Ishikawa (cell line): ENCODE measurements around the gene TMEM223.

Experiments
- CEBPB ChIP-seq: IDR thresholded peaks from 2 replicates; pipeline ENCODE4 v1.6.1; 2012
- CREB1 ChIP-seq: IDR thresholded peaks from 2 replicates; pipeline ENCODE4 v1.6.1; 2012; ENCODE audit warnings: low read depth
- EGR1 ChIP-seq: IDR thresholded peaks from 2 replicates; pipeline ENCODE4 v1.6.1; 2012
- EP300 ChIP-seq: IDR thresholded peaks from 2 replicates; pipeline ENCODE4 v1.6.1; 2012; ENCODE audit warnings: borderline replicate concordance
- FOXM1 ChIP-seq: IDR thresholded peaks from 2 replicates; pipeline ENCODE4 v1.6.1; 2012; ENCODE audit warnings: low read depth, borderline replicate concordance
- MAX ChIP-seq: IDR thresholded peaks from 2 replicates; pipeline ENCODE4 v1.6.1; 2012
- NFIC ChIP-seq: IDR thresholded peaks from 2 replicates; pipeline ENCODE4 v1.6.1; 2012
- RAD21 ChIP-seq: IDR thresholded peaks from 2 replicates; pipeline ENCODE4 v1.6.1; 2012; ENCODE audit warnings: low read depth
- REST ChIP-seq: IDR thresholded peaks from 2 replicates; pipeline ENCODE4 v1.6.1; 2012; ENCODE audit warnings: low read depth, mild to moderate bottlenecking
- TCF12 ChIP-seq: IDR thresholded peaks from 2 replicates; pipeline ENCODE4 v1.6.1; 2012; ENCODE audit warnings: low read depth
- TEAD4 ChIP-seq: IDR thresholded peaks from 2 replicates; pipeline ENCODE4 v1.6.1; 2012
- USF1 ChIP-seq: IDR thresholded peaks from 2 replicates; pipeline ENCODE4 v1.6.1; 2012
- YY1 ChIP-seq: IDR thresholded peaks from 2 replicates; pipeline ENCODE4 v1.6.1; 2012; ENCODE audit warnings: low read depth
- ZBTB7A ChIP-seq: IDR thresholded peaks from 2 replicates; pipeline ENCODE4 v1.6.1; 2012; ENCODE audit warnings: low read depth

Gene TMEM223

GRCh38 chr11:62786318-62787004 lies 5.3 kb downstream of the TMEM223 start:
- TF ChIP-seq MAX (0 out of 2 replicates have a peak, but pooled peaks have one; percentile 19), USF1 (no peak), EP300 (no peak), ZBTB7A (peak; percentile 82; the same call in 1 of the 2 replicates), EGR1 (0 out of 2 replicates have a peak, but pooled peaks have one; percentile 19)

GRCh38 chr11:62782753-62783152 lies 9.1 kb downstream of the TMEM223 start:
- TF ChIP-seq NFIC (no peak), FOXM1 (no peak), MAX (no peak), USF1 (no peak), YY1 (no peak), EP300 (no peak), REST (no peak), RAD21 (no peak), TEAD4 (no peak), EGR1 (no peak), CREB1 (no peak)

GRCh38 chr11:62778441-62778840 lies 13.4 kb downstream of the TMEM223 start:
- TF ChIP-seq USF1 (no peak), EP300 (no peak), YY1 (no peak), CEBPB (no peak), TEAD4 (no peak)

GRCh38 chr11:62777389-62777788 lies 14.4 kb downstream of the TMEM223 start:
- no peak for TF ChIP-seq NFIC
- TF ChIP-seq TCF12, result no peak
- TF ChIP-seq CEBPB, result no peak
- no peak for TF ChIP-seq MAX
- no peak for TF ChIP-seq USF1
- TF ChIP-seq ZBTB7A, result no peak
- TF ChIP-seq REST, result no peak
- TF ChIP-seq RAD21, result no peak
- TF ChIP-seq EP300, result no peak
- TF ChIP-seq FOXM1, result no peak
- TF ChIP-seq YY1, result no peak
- no peak for TF ChIP-seq TEAD4
- no peak for TF ChIP-seq CREB1

- no peak for TF ChIP-seq CREB1
- no peak for TF ChIP-seq RAD21
- TF ChIP-seq MAX, result no peak
- TF ChIP-seq EGR1, result no peak
- TF ChIP-seq TEAD4, result no peak
- no peak for TF ChIP-seq NFIC
- no peak for TF ChIP-seq TCF12
Observed at GRCh38 chr11:62775646-62776045, 16.2 kb downstream of the TMEM223 start.
